BJ (cell line): ENCODE measurements around the gene THRSP. TPM values are rescaled to one million over a fixed set of nuclear protein-coding genes. Genes with fewer than 3 reads are reported as not detected.
"Not testable (repeated sequence)": the region's sequence is repeated elsewhere in the genome, so short reads cannot be mapped to it uniquely, and the experiment has no call there.

ENCODE experiments used
- CTCF ChIA-PET: fragments of 350-600 bp; formaldehyde crosslinking; extraction: SDS; loops from one replicate; lab custom pipeline; 2021; ENCODE audit warnings: antibody characterized with exemption, inconsistent platforms; lab: Yijun Ruan, JAX
- POLR2A ChIA-PET: fragments of 300-600 bp; sonication (Branson Sonifier 250); formaldehyde crosslinking; extraction: SDS; loops from one replicate; lab custom pipeline; 2021; ENCODE audit warnings: antibody characterized with exemption; lab: Charles Lee
- DNase-seq: peaks from one replicate; pipeline ENCODE4 v3.0.0-alpha.2; 2011; ENCODE audit warnings: low read depth
- H3K27me3 ChIP-seq: 2 replicates; pipeline ENCODE4 v1.6.0; 2011; ENCODE audit warnings: low read length; ENCODE audit not compliant: control insufficient read depth, insufficient read depth
- H3K36me3 ChIP-seq: 2 replicates; pipeline ENCODE4 v1.5.1; 2011; ENCODE audit warnings: low read length; ENCODE audit not compliant: control insufficient read depth, insufficient read depth
- H3K4me3 ChIP-seq: 2 replicates; pipeline ENCODE4 v1.5.1; 2011; ENCODE audit warnings: low read depth, mild to moderate bottlenecking, control low read depth, low read length
- CTCF ChIP-seq: IDR thresholded peaks from 2 replicates; pipeline ENCODE4 v1.5.1; 2011; ENCODE audit warnings: low read depth, mild to moderate bottlenecking, control low read depth, inconsistent platforms, low read length, moderate library complexity; ENCODE audit not compliant: insufficient read depth
- polyA plus RNA-seq: library from polyadenylated mRNA; depleted of rRNA; stranded (reverse); fragments of >200 nt; gene quantifications from 2 replicates; pipeline ENCODE4 v1.2.3, GENCODE V29; 2011

The THRSP gene
- polyA plus RNA-seq, 1 experiment: not detected

GRCh38 chr11:78039391-78039918, 24.2 kb upstream of the THRSP start:
- CTCF ChIA-PET: interaction anchor here (1.0 kb wide), 1 partner anchor 335 kb away, joined by 3 read pairs; no protein-coding TSS in a partner anchor
- Histone ChIP-seq H3K4me3 (no peak overlapping the region), H3K36me3 (no peaks in the 10 kb centered on the region), H3K27me3 (no peaks in the 10 kb centered on the region)
- no peak for TF ChIP-seq CTCF
- POLR2A ChIA-PET: interaction anchor here (0.7 kb wide), 2 partner anchors 18 to 128 kb away, joined by 3 to 4 read pairs; no protein-coding TSS in a partner anchor
- no peak for DNase-seq

GRCh38 chr11:78039919-78040671, 23.6 kb upstream of the THRSP start:
- no peaks in the 10 kb centered on the region for H3K36me3 ChIP-seq
- DNase-seq: peak; percentile 39
- ChIA-PET CTCF (interaction anchor here (1.0 kb wide), 1 partner anchor 335 kb away, joined by 3 read pairs; no protein-coding TSS in a partner anchor), POLR2A (interaction anchor here (0.6 to 0.7 kb wide), 3 partner anchors 19 to 127 kb away, joined by 3 to 11 read pairs (median 4); no protein-coding TSS in a partner anchor)
- no peaks in the 10 kb centered on the region for H3K27me3 ChIP-seq
- TF ChIP-seq CTCF: no peak
- H3K4me3 ChIP-seq: 0 out of 2 replicates have a peak overlapping the region, but pooled peaks have one; percentile 12

GRCh38 chr11:78040691-78041379, 22.8 kb upstream of the THRSP start:
- no peak for TF ChIP-seq CTCF
- H3K4me3 ChIP-seq: no peak overlapping the region
- no peaks in the 10 kb centered on the region for H3K27me3 ChIP-seq
- DNase-seq: no peak
- CTCF ChIA-PET: no interaction called here
- POLR2A ChIA-PET: no interaction called here
- no peaks in the 10 kb centered on the region for H3K36me3 ChIP-seq

GRCh38 chr11:78041380-78041719, 22.3 kb upstream of the THRSP start:
- H3K27me3 ChIP-seq, H3K4me3 ChIP-seq, POLR2A ChIA-PET, DNase-seq, H3K36me3 ChIP-seq, CTCF ChIA-PET: not testable (repeated sequence)

GRCh38 chr11:78041843-78042440, 21.7 kb upstream of the THRSP start:
- H3K27me3 ChIP-seq: no peaks in the 10 kb centered on the region
- POLR2A ChIA-PET: no interaction called here
- H3K36me3 ChIP-seq: no peaks in the 10 kb centered on the region
- TF ChIP-seq CTCF: no peak
- H3K4me3 ChIP-seq: no peak overlapping the region
- DNase-seq: no peak
- CTCF ChIA-PET: no interaction called here
